ENCODE measurements around the gene CRABP1.

CRABP1 gene

GRCh38 chr15:78312536-78312935 is 27.6 kb upstream of the CRABP1 start:
- TF ChIP-seq, protein P1, sequence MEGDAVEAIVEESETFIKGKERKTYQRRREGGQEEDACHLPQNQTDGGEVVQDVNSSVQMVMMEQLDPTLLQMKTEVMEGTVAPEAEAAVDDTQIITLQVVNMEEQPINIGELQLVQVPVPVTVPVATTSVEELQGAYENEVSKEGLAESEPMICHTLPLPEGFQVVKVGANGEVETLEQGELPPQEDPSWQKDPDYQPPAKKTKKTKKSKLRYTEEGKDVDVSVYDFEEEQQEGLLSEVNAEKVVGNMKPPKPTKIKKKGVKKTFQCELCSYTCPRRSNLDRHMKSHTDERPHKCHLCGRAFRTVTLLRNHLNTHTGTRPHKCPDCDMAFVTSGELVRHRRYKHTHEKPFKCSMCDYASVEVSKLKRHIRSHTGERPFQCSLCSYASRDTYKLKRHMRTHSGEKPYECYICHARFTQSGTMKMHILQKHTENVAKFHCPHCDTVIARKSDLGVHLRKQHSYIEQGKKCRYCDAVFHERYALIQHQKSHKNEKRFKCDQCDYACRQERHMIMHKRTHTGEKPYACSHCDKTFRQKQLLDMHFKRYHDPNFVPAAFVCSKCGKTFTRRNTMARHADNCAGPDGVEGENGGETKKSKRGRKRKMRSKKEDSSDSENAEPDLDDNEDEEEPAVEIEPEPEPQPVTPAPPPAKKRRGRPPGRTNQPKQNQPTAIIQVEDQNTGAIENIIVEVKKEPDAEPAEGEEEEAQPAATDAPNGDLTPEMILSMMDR (IDR thresholded peaks at IDR 0.05; ENCODE audit: extremely low read depth, missing control alignments) = no peak
- no peak for DNase-seq (ENCODE audit: low spot score)

GRCh38 chr15:78312957-78313356 is 27.2 kb upstream of the CRABP1 start:
- TF ChIP-seq, protein P1 (IDR thresholded peaks at IDR 0.05; ENCODE audit: extremely low read depth, missing control alignments) = no peak
- no peak for DNase-seq (ENCODE audit: low spot score)

DNA sequence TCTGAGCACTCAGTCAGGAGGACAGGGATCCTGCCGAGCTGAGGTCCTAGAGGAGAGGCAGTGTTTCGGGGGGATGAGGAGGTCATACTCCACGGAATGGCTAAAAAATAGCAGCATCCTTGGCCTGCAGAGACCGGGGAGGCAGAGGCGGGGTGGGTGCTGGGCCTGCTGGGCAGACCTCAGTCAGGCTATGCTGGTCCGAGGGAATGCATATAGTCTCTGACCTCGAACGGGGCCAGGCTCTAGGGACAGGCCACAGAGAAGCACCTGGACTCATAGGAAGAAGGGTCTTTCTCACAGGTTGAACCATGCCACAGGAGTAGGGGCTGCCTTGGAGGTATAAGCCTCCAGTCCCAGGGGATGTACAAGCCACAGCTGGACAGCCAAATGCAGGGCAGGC is 26.8 kb upstream of the CRABP1 start:
- TF ChIP-seq, protein P1 (IDR thresholded peaks at IDR 0.05; ENCODE audit: extremely low read depth, missing control alignments) = no peak
- DNase-seq (ENCODE audit: low spot score) = no peak

GRCh38 chr15:78314181-78314581 is 26.0 kb upstream of the CRABP1 start:
- DNase-seq (ENCODE audit: low spot score) = no peak
- TF ChIP-seq, protein P1 (IDR thresholded peaks at IDR 0.05; ENCODE audit: extremely low read depth, missing control alignments) = no peak

DNA sequence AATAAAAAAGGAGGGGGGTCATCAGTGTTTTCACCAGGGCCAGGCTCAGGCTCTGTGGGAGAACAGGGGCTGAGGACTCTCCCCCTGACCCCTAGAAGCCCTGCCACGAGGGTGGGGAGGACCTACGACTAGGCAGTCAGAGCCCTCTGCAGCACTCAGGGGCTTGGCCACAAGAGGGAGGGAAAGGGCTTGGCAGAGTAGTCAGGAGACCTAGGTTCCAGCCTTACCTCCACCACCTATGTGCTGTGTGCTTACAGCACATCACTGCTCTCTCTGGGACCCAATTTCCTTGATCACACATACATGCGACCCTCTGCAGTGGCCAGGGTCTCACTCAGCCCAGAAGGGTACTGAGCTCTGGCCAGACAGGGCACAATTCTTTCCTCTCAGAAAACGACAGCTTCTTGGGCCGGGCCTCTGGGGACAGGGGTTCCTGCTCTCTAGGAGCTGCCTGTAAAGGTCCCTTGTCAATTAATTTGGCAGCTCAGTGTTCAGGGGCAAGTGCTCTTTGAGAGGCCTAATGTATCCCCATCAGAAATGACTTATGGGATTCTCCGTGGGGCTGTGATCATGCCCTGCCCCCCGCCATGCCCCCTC is 24.4 kb upstream of the CRABP1 start:
- TF ChIP-seq, protein P1 (IDR thresholded peaks at IDR 0.05; ENCODE audit: extremely low read depth, missing control alignments) = peak; percentile 25
- DNase-seq (ENCODE audit: low spot score) = no peak

DNA sequence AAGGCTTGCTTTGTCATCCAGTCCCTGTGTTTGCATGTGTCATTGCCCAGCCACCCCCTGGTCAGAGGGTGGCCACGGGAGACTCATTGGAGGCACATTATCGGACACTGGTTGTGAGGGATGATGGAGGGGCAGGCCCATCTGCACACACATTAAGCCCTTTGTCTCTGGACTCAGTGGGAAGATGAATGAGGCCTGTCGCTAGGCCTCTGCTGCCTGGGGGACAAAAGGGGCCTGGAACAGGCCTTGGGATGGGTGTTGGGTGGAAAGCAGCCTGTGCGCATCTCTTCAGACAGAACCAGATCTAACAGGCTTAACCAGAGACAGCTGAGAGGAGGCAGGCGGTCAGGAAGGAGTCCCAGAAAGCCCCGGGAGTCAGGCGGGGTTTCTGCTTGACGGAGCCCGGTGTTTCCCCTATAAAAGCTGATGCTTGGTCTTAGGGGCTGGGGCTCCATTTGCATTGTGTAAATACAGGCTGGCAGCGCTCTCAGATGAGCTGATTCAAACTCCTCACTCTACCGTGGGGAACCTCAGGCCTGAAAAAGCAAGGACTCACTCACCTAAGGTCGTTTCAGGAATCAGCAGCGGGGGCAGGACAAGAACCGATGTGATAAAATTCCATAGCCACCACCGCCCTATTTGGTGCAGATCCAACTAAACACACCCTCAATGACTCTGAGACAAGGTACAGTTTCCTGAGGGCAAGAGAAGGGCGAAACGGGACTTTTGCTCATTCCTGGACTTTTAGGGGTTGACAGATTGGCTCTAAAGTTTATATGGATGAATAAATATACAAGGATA is 23.7 kb upstream of the CRABP1 start:
- DNase-seq (ENCODE audit: low spot score) = no peak
- TF ChIP-seq, protein P1 (IDR thresholded peaks at IDR 0.05; ENCODE audit: extremely low read depth, missing control alignments) = no peak

- no peak for DNase-seq (ENCODE audit: low spot score)
- TF ChIP-seq, protein P1 (IDR thresholded peaks at IDR 0.05; ENCODE audit: extremely low read depth, missing control alignments) = no peak
These were observed 22.9 kb upstream of the CRABP1 start for GRCh38 chr15:78317145-78317836.

Data from GM20000 (cell line).